Mesodermal cell (in vitro differentiated cells): ENCODE data around the gene KIF25.

Experiments used
- H3K27ac ChIP-seq: 2 replicates; pipeline ENCODE4 v1.7.0; 2013; ENCODE audit warnings: mild to moderate bottlenecking, low read depth, low read length, moderate library complexity; ENCODE audit not compliant: severe bottlenecking
- H3K36me3 ChIP-seq: 2 replicates; pipeline ENCODE4 v1.7.1; 2013; ENCODE audit warnings: mild to moderate bottlenecking, low read length, moderate library complexity; ENCODE audit not compliant: control insufficient read depth, insufficient read depth
- H3K4me1 ChIP-seq: one replicate; pipeline ENCODE4 v1.7.1; 2013; ENCODE audit warnings: mild to moderate bottlenecking, low read length; ENCODE audit not compliant: insufficient read depth, control insufficient read depth, poor library complexity, severe bottlenecking
- H3K4me3 ChIP-seq: 2 replicates; pipeline ENCODE4 v1.7.0; 2013; ENCODE audit warnings: low read length, control low read depth, mild to moderate bottlenecking; ENCODE audit not compliant: insufficient read depth, poor library complexity, severe bottlenecking; ENCODE audit errors: extremely low read depth
- H3K9me3 ChIP-seq: 2 replicates; pipeline ENCODE4 v1.7.1; 2013; ENCODE audit warnings: mild to moderate bottlenecking, low read length, moderate library complexity; ENCODE audit not compliant: control insufficient read depth
- WGBS, 2 experiments: methylation state at CpG; one replicate each; pipeline ENCODE4 v1.1.5; 2013; ENCODE audit warnings: missing lambda C conversion rate in 2 of 2; ENCODE audit not compliant: insufficient coverage in 2 of 2; 5-methylcytosine and 5-hydroxymethylcytosine counted together

The KIF25 gene

GRCh38 chr6:168045706-168046620, 48.5 kb downstream of the KIF25 start:
- Histone ChIP-seq H3K4me1 (peaks cover 7% of the 10 kb centered on the region), H3K36me3 (no peaks in the 10 kb centered on the region), H3K9me3 (peaks cover 7% of the 10 kb centered on the region), H3K27ac (no peak overlapping the region), H3K4me3 (no peak overlapping the region)
- 82 to 86% methylated on average over 16 to 17 of the region's 20 CpGs for WGBS, 2 experiments

GRCh38 chr6:168046696-168047095, 49.2 kb downstream of the KIF25 start:
- no peak overlapping the region for H3K27ac ChIP-seq
- no peaks in the 10 kb centered on the region for H3K36me3 ChIP-seq
- peaks cover 3% of the 10 kb centered on the region for H3K9me3 ChIP-seq
- WGBS, 2 experiments = 94% methylated on average over 2 of the region's 3 CpGs; no CpG with 5 or more reads in 1 of the 2 experiments
- peaks cover 7% of the 10 kb centered on the region for H3K4me1 ChIP-seq
- H3K4me3 ChIP-seq = no peak overlapping the region

DNA sequence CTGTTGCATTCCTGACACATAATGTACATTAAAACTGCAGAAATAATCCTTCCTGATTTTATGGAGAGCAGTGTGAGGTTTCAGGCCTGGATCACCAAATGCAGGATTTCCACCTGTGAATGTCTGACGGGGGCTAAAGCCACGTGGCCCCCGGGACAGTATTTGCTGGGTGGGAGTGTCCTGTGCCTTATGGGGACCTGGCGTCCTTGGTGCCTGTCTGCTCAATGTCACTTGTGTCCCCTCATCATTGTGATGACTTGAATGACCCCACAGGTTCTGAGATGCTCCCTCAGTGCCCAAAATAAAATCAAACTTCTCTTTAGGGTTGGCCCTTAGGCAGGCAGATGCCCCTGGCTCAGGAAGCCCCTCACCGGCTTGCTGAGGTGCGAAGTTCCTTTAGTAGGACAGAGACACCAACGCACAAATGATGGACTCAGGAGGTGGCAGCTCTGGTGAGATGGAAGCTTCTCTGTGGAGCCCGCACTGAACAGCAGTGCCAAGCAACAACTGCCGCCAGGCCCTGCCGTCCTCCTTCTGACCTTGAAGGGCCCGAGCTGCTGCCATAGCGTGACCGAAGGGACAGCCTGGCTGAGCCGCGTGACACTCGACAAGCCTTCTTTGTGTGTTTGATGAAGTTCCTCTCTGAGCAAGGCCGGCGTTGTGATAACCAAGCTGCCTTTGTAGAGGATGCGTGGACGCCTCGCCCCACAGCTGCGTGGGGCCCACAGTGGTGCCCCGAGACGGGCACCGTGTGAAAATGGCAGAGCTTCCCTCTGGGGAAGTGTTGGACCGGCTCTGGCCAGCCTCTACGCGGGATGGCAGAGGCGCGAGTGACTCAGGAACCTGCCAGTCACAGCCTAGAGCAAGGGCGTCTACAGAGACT, 50.6 kb downstream of the KIF25 start:
- H3K36me3 ChIP-seq = no peaks in the 10 kb centered on the region
- H3K4me1 ChIP-seq = peaks cover 7% of the 10 kb centered on the region
- no peaks in the 10 kb centered on the region for H3K9me3 ChIP-seq
- no peak overlapping the region for H3K4me3 ChIP-seq
- H3K27ac ChIP-seq = no peak overlapping the region
- WGBS, 2 experiments = 94 to 95% methylated on average over 30 to 31 of the region's 31 CpGs

DNA sequence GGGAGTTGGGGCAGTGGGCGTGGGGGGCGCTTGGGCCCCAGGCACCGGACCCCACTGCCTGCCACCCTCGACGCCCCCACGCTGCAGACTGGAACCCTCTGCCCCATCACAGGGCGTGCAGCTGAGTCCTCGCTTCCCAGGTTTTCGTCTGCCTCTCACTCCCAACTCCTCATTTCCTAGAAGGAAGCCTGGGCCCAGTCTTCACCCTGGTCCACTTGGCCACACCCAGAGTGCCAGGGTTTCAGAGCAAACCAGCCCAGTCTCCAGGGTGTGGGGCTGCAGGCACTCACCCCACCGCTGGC, 51.2 kb downstream of the KIF25 start:
- Histone ChIP-seq H3K27ac (no peak overlapping the region), H3K9me3 (no peaks in the 10 kb centered on the region), H3K36me3 (no peaks in the 10 kb centered on the region), H3K4me1 (peaks cover 7% of the 10 kb centered on the region), H3K4me3 (no peak overlapping the region)
- WGBS, 2 experiments = 95 to 99% methylated on average over 8 to 10 of the region's 10 CpGs

DNA sequence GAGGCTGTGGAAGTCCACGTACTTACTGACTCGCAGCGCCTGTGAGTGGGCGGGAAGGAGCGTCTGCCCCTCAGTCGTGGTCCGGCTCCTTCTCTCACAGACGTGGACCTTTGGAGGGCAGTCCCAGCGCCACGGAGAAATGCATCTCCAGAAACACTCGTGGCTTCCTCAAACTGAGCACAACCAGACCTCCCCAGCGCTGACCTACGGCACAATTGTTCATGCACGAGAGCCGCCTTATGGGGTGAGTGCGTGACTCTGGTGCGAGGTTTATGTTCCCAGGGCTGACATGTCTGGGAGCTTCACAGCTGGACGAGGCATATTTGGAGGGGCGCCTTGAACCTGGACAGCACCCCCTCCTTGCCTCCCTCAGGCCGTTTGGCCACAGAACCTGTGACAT, 51.8 kb downstream of the KIF25 start:
- Histone ChIP-seq H3K9me3 (no peaks in the 10 kb centered on the region), H3K4me3 (no peak overlapping the region), H3K27ac (no peak overlapping the region), H3K36me3 (no peaks in the 10 kb centered on the region), H3K4me1 (peaks cover 7% of the 10 kb centered on the region)
- 97% methylated on average over 17 to 18 of the region's 20 CpGs for WGBS, 2 experiments

DNA sequence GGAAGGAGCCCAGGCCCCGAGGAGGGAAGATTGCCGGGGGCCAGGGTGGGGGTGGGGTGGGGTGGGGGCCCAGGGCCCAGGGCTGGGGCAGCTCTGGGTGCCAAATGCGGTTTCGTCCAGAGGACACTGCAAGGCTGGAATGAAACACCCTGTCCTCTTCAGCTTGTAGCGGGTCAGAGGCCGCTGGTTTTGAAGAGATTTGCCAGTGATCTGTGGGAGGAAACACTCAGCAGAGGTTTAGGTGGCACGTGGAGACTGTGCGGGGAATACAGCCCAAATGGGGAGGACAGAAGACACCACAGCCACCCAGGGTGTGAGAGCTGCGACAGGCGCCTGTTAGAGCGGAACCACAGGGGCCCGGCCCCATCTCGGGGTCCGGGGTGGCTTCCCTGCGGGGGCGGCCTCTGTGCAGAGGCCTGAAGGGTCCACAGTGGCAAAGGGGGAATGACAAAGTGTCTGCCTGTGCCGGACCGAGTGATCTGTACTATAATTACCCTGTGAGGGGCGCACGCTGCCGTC, 52.3 kb downstream of the KIF25 start:
- WGBS, 2 experiments = 88 to 95% methylated on average over 9 to 19 of the region's 21 CpGs
- Histone ChIP-seq H3K9me3 (no peaks in the 10 kb centered on the region), H3K27ac (no peak overlapping the region), H3K4me1 (peaks cover 8% of the 10 kb centered on the region), H3K36me3 (no peaks in the 10 kb centered on the region), H3K4me3 (no peak overlapping the region)

DNA sequence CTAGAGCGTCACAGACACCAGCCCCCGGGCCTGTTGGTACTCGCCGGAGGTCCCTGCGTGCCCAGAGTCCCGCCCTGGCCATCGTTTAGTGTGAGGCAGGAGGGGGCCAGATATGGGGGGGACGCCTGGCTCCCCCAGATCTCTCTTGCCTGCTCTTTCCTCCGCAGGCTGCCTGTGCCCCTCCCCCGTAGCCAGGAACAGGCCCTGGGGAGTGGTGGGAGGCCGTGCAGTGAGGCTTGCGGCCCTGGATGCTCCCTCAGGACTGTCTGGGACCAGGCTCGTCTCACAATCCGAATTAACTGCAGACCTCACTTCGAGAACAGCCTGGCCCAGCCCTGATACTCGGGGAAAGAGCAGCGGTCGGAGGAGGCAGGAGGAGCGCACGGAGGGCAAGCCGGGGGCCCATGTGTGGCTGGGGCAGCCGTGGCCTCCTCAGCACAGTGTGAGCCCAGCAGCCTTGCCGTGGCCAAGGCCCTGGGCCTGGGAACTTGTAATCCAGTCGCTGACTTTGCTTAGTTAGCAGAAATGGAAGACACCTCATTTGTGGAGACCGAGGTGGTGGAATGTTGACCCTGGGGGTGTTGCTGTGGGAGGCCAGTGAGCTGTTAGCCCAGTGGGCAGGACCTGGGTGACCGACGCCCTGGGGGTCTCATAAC, 52.9 kb downstream of the KIF25 start:
- Histone ChIP-seq H3K27ac (no peak overlapping the region), H3K4me3 (no peak overlapping the region), H3K4me1 (peaks cover 10% of the 10 kb centered on the region), H3K36me3 (no peaks in the 10 kb centered on the region), H3K9me3 (no peaks in the 10 kb centered on the region)
- WGBS, 2 experiments = 92 to 93% methylated on average over 18 to 25 of the region's 27 CpGs

- H3K36me3 ChIP-seq = no peaks in the 10 kb centered on the region
- no peak overlapping the region for H3K4me3 ChIP-seq
- no peak overlapping the region for H3K27ac ChIP-seq
- WGBS, 2 experiments = 80 to 85% methylated on average over 11 to 18 of the region's 23 CpGs
- H3K4me1 ChIP-seq = peaks cover 7% of the 10 kb centered on the region
- no peaks in the 10 kb centered on the region for H3K9me3 ChIP-seq
Measured at GRCh38 chr6:168050881-168051586, 53.6 kb downstream of the KIF25 start.

DNA sequence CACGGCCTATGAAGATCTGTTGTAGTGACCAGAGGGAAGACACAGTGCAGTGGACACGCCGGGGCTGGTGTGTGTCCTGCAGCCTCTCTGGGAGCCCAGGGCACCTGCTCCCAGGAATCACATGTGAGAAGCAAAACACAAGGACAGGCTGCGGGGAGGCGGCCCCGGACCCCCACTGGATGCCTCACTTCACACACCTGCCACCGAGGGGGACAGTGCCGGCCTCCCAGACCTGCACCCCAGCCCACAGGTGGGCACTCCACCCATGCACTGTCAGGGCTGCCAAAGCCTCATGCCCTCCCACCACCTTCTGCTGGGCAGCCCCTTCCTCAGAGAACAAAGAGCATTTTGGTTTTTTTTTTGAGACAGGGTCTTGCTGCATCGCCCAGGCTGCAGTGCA, 54.2 kb downstream of the KIF25 start:
- H3K4me1 ChIP-seq = peaks cover 7% of the 10 kb centered on the region
- no peaks in the 10 kb centered on the region for H3K36me3 ChIP-seq
- no peak overlapping the region for H3K27ac ChIP-seq
- H3K9me3 ChIP-seq = no peaks in the 10 kb centered on the region
- WGBS, 2 experiments = 92 to 97% methylated on average over 7 to 8 of the region's 9 CpGs
- H3K4me3 ChIP-seq = no peak overlapping the region
